Measurements from ENCODE around the gene ZDHHC1.

DNA sequence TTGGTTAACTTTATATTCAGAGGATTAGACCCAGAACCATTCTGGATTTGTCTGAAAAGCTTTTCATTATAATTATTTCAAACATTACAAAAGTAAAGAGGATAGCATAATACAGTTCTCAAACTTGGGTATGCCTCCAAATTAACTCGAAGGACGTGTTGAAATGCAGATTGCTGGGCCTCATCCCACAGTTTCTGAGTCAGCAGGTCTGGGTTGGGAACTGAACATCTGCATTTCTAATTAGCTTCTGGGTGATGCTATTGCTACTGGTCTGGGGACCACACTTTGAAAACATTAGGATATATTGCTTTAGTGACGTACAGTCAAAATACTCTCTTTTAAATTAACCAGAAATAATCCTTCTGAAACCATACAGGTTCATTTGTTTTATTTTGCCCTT is 33.0 kb downstream of the ZDHHC1 start:
- TF ChIP-seq, protein P1, sequence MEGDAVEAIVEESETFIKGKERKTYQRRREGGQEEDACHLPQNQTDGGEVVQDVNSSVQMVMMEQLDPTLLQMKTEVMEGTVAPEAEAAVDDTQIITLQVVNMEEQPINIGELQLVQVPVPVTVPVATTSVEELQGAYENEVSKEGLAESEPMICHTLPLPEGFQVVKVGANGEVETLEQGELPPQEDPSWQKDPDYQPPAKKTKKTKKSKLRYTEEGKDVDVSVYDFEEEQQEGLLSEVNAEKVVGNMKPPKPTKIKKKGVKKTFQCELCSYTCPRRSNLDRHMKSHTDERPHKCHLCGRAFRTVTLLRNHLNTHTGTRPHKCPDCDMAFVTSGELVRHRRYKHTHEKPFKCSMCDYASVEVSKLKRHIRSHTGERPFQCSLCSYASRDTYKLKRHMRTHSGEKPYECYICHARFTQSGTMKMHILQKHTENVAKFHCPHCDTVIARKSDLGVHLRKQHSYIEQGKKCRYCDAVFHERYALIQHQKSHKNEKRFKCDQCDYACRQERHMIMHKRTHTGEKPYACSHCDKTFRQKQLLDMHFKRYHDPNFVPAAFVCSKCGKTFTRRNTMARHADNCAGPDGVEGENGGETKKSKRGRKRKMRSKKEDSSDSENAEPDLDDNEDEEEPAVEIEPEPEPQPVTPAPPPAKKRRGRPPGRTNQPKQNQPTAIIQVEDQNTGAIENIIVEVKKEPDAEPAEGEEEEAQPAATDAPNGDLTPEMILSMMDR (IDR thresholded peaks at IDR 0.05; ENCODE audit: extremely low read depth in 1 of 2, insufficient read depth in 1 of 2, low read depth in 1 of 2, low read length in 2 of 2): no peak
- TF ChIP-seq JUN (IDR thresholded peaks at IDR 0.05; ENCODE audit: borderline replicate concordance, insufficient read depth, insufficient read length, low read depth) (no peak), POLR2A (IDR thresholded peaks at IDR 0.05; ENCODE audit: low read depth, low read length) (no peak), EZH2 (IDR thresholded peaks at IDR 0.05; ENCODE audit: borderline replicate concordance, low read depth, low read length, severe bottlenecking) (no peak), POLR2AphosphoS5 (IDR thresholded peaks at IDR 0.05; ENCODE audit: insufficient read depth, low read depth, low read length) (no peak), GATA2 (IDR thresholded peaks at IDR 0.05; ENCODE audit: insufficient read depth, insufficient read length, low read depth, low read length) (no peak), MYC (IDR thresholded peaks at IDR 0.05; ENCODE audit: low read depth, low read length) (no peak), FOS (IDR thresholded peaks at IDR 0.05; ENCODE audit: borderline replicate concordance, insufficient read depth, low read length) (no peak)
- TF ChIP-seq, protein P2, sequence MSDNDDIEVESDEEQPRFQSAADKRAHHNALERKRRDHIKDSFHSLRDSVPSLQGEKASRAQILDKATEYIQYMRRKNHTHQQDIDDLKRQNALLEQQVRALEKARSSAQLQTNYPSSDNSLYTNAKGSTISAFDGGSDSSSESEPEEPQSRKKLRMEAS (IDR thresholded peaks at IDR 0.05; ENCODE audit: insufficient read depth, insufficient read length): no peak
